GM12878 (cell line): Measurements from ENCODE around the gene NUDCD2. TPM values are rescaled to one million over a fixed set of nuclear protein-coding genes. Genes with fewer than 3 reads are reported as not detected.

Source experiments
- ATAC-seq: fragments of 200-7000 bp; cut with Tn5 transposase; 3 replicates; pipeline ENCODE4 v1.9.1; 2020; ENCODE audit warnings: mild to moderate bottlenecking, moderate library complexity
- BruUV-seq: library from RNA; stranded (reverse); fragments of 400-500 nt; replicated peaks from 2 replicates; lab custom pipeline; 2021; lab: Mats Ljungman, UMichigan
- CTCF ChIA-PET: fragments of 300-600 bp; sonication (Branson Sonifier 250); formaldehyde crosslinking; extraction: SDS; loops from one replicate; lab custom pipeline; 2021; ENCODE audit warnings: inconsistent platforms; lab: Yijun Ruan, JAX
- POLR2A ChIA-PET: fragments of 350-600 bp; formaldehyde crosslinking; extraction: SDS; loops from one replicate; lab custom pipeline; 2021; ENCODE audit warnings: inconsistent platforms; lab: Charles Lee
- RAD21 ChIA-PET: fragments of 300-600 bp; sonication (Branson Sonifier 250); formaldehyde crosslinking; loops from one replicate; lab custom pipeline; 2023; ENCODE audit warnings: antibody characterized with exemption; ENCODE audit not compliant: unreplicated experiment; lab: Charles Lee
- SMC1A ChIA-PET: fragments of 300-600 bp; sonication (Branson Sonifier 250); formaldehyde crosslinking; loops from one replicate; lab custom pipeline; 2023; ENCODE audit not compliant: unreplicated experiment, uncharacterized antibody; lab: Charles Lee
- DNase-seq: peaks from one replicate; pipeline ENCODE4 v3.0.0-alpha.2; 2011; ENCODE audit warnings: low read depth, low spot score
- FAIRE-seq: peaks from 3 replicates; lab custom pipeline; 2011; peaks lifted over from hg19 to GRCh38; lab: Jason Lieb, UNC
- H2AFZ ChIP-seq: 2 replicates; pipeline ENCODE4 v1.6.0; 2011; ENCODE audit warnings: low read depth, low read length, control low read depth; ENCODE audit not compliant: control insufficient read depth
- H3K27ac ChIP-seq: 2 replicates; pipeline ENCODE4 v1.5.1; 2011; ENCODE audit warnings: control low read depth; ENCODE audit not compliant: control insufficient read depth, insufficient read depth
- H3K27me3 ChIP-seq, 2 experiments: replicated peaks in 1 of 2; 2 replicates each; pipeline versions ENCODE4 v1.6.0 to v1.6.1; 2011; ENCODE audit warnings: low read length in 1 of 2; ENCODE audit not compliant: control insufficient read depth in 2 of 2, insufficient read depth in 2 of 2
- H3K36me3 ChIP-seq, 2 experiments: 2 replicates each; pipeline ENCODE4 v1.5.1; 2011; ENCODE audit warnings: low read length in 1 of 2; ENCODE audit not compliant: control insufficient read depth in 2 of 2, insufficient read depth in 2 of 2
- H3K4me1 ChIP-seq: 2 replicates; pipeline ENCODE4 v1.6.1; 2011; ENCODE audit warnings: mild to moderate bottlenecking, low read length, moderate library complexity, mixed read lengths; ENCODE audit not compliant: control insufficient read depth, insufficient read depth
- H3K4me2 ChIP-seq: 2 replicates; pipeline ENCODE4 v1.6.0; 2011; ENCODE audit warnings: control low read depth; ENCODE audit not compliant: control insufficient read depth, insufficient read depth
- H3K4me3 ChIP-seq: fragments of 200-600 bp; sonication (generic); 2 replicates; pipeline ENCODE4 v1.5.1; 2016
- H3K79me2 ChIP-seq: 2 replicates; pipeline ENCODE4 v1.6.0; 2011; ENCODE audit warnings: low read length; ENCODE audit not compliant: control insufficient read depth, insufficient read depth
- H3K9ac ChIP-seq: 2 replicates; pipeline ENCODE4 v1.8.0; 2011; ENCODE audit warnings: low read length, control low read depth, mixed read lengths; ENCODE audit not compliant: control insufficient read depth, insufficient read depth
- H3K9me3 ChIP-seq: replicated peaks from 3 replicates; pipeline ENCODE4 v1.5.1; 2011; ENCODE audit warnings: mild to moderate bottlenecking, low read length; ENCODE audit not compliant: control insufficient read depth, insufficient read depth
- H4K20me1 ChIP-seq: 2 replicates; pipeline ENCODE4 v1.6.0; 2011; ENCODE audit not compliant: control insufficient read depth, insufficient read depth
- CREM ChIP-seq: IDR thresholded peaks from 2 replicates; pipeline ENCODE4 v1.6.1; 2014; ENCODE audit warnings: antibody characterized with exemption, low read depth
- FOXM1 ChIP-seq: IDR thresholded peaks from 2 replicates; pipeline ENCODE4 v1.6.1; 2012; ENCODE audit warnings: low read depth, mild to moderate bottlenecking, inconsistent platforms, low read length, moderate library complexity
- JUND ChIP-seq: IDR thresholded peaks from 2 replicates; pipeline ENCODE4 v1.6.1; 2012; ENCODE audit warnings: low read depth, mild to moderate bottlenecking, low read length, improper control_type of control experiment, moderate library complexity
- MEF2A ChIP-seq: IDR thresholded peaks from 2 replicates; pipeline ENCODE4 v1.6.1; 2011; ENCODE audit warnings: low read depth, mild to moderate bottlenecking, low read length, moderate library complexity; ENCODE audit not compliant: insufficient read depth
- MTA2 ChIP-seq: fragments of 450-650 bp; IDR thresholded peaks from 2 replicates; pipeline ENCODE4 v1.6.1; 2016; ENCODE audit warnings: low read depth, mild to moderate bottlenecking, moderate library complexity
- POLR2A ChIP-seq: IDR thresholded peaks from 2 replicates; pipeline ENCODE4 v1.6.1; 2011; ENCODE audit warnings: low read depth, mild to moderate bottlenecking, low read length
- POLR2AphosphoS5 ChIP-seq: IDR thresholded peaks from 2 replicates; pipeline ENCODE4 v1.6.1; 2011; ENCODE audit warnings: mild to moderate bottlenecking, low read length, inconsistent platforms
- RAD51 ChIP-seq: fragments of 450-650 bp; IDR thresholded peaks from 2 replicates; pipeline ENCODE4 v1.6.1; 2016; ENCODE audit warnings: moderate library complexity, mild to moderate bottlenecking, inconsistent platforms
- STAT1 ChIP-seq: fragments of 450-650 bp; conservative IDR thresholded peaks from 2 replicates; pipeline ENCODE4 v1.6.1; 2014; ENCODE audit warnings: antibody characterized with exemption, mild to moderate bottlenecking
- SUZ12 ChIP-seq: fragments of 200-600 bp; sonication (generic); IDR thresholded peaks from one replicate; pipeline ENCODE4 v1.6.1; 2018; ENCODE audit warnings: antibody characterized with exemption, mild to moderate bottlenecking; ENCODE audit not compliant: unreplicated experiment
- TCF12 ChIP-seq: IDR thresholded peaks from 2 replicates; pipeline ENCODE4 v1.6.1; 2011; ENCODE audit warnings: low read depth, mild to moderate bottlenecking, low read length
- WGBS: methylation state at CpG from one replicate; pipeline ENCODE4 v1.1.6; 2016; ENCODE audit warnings: low lambda C conversion rate; ENCODE audit not compliant: insufficient replicate concordance, insufficient coverage; ENCODE audit errors: missing lambda C conversion rate; 5-methylcytosine and 5-hydroxymethylcytosine counted together
- in situ Hi-C: fragments of 300-500 bp; cut with MboI; formaldehyde crosslinking; loops from 9 replicates; pipeline ENCODE4 v1.14.3; 2018; ENCODE audit warnings: mixed read lengths
- intact Hi-C: fragments of 100-400 bp; cut with micrococcal nuclease; formaldehyde crosslinking; loops from one replicate; pipeline ENCODE4 v1.14.2; 2022; ENCODE audit not compliant: unreplicated experiment
- polyA plus RNA-seq, 11 experiments: library from polyadenylated mRNA; depleted of rRNA in 4 of 11; unstranded in 6 of 11; stranded (reverse) in 5 of 11; fragments of >200 nt; fragmentation: Nextera tagmentation in 4 of 11; fragmentation: Illumina TruSeq in 1 of 11; extraction: Ambion mirVana in 4 of 11; extraction: Trizol in 1 of 11; gene quantifications; 1 replicate in 1 of 11; 2 replicates in 10 of 11; pipeline versions ENCODE4 v1.2.1 to v1.2.3, GENCODE V29; 2011 to 2016; ENCODE audit warnings: inconsistent platforms in 2 of 11, missing spikeins in 2 of 11, low read depth in 1 of 11
- total RNA-seq, 4 experiments: library from RNA; depleted of rRNA in 3 of 4; stranded (reverse); fragments of >200 nt in 3 of 4; fragmentation: Illumina TruSeq in 1 of 4; extraction: Trizol in 1 of 4; gene quantifications; 2 replicates each; pipeline versions ENCODE4 v1.2.1 to v1.2.3, GENCODE V29; 2013 to 2021
- TF ChIP-seq, protein P1 (sequence below): fragments of 450-650 bp; IDR thresholded peaks from 2 replicates; pipeline ENCODE4 v1.6.1; 2017; ENCODE audit warnings: mild to moderate bottlenecking, low read depth, inconsistent platforms; ENCODE audit not compliant: poor library complexity, severe bottlenecking
- TF ChIP-seq, protein P2 (sequence below), 3 experiments: IDR thresholded peaks in 2 of 3; conservative IDR thresholded peaks in 1 of 3; 2 replicates each; pipeline ENCODE4 v1.5.1; 2011; ENCODE audit warnings: low read depth in 3 of 3, low read length in 3 of 3, mild to moderate bottlenecking in 3 of 3, control low read depth in 2 of 3, moderate library complexity in 2 of 3, inconsistent platforms in 1 of 3, mixed read lengths in 1 of 3; ENCODE audit not compliant: control insufficient read depth in 2 of 3, insufficient read depth in 1 of 3; ENCODE audit errors: extremely low read depth in 1 of 3
- TF ChIP-seq, protein P3 (sequence below): IDR thresholded peaks from 2 replicates; pipeline ENCODE4 v1.6.1; 2011; ENCODE audit warnings: low read depth, mild to moderate bottlenecking, low read length, moderate library complexity, borderline replicate concordance; ENCODE audit errors: extremely low read depth
- TF ChIP-seq, protein P4 (sequence below): fragments of 450-650 bp; IDR thresholded peaks from 2 replicates; pipeline ENCODE4 v1.6.1; 2014; ENCODE audit warnings: mild to moderate bottlenecking

The NUDCD2 gene
- total and polyA plus RNA-seq, 10 of the 15 experiments (the other 5 are each of a cell fraction or from before 2014, with no cell fraction given): 9.1 to 133 (median 24.6) TPM

DNA sequence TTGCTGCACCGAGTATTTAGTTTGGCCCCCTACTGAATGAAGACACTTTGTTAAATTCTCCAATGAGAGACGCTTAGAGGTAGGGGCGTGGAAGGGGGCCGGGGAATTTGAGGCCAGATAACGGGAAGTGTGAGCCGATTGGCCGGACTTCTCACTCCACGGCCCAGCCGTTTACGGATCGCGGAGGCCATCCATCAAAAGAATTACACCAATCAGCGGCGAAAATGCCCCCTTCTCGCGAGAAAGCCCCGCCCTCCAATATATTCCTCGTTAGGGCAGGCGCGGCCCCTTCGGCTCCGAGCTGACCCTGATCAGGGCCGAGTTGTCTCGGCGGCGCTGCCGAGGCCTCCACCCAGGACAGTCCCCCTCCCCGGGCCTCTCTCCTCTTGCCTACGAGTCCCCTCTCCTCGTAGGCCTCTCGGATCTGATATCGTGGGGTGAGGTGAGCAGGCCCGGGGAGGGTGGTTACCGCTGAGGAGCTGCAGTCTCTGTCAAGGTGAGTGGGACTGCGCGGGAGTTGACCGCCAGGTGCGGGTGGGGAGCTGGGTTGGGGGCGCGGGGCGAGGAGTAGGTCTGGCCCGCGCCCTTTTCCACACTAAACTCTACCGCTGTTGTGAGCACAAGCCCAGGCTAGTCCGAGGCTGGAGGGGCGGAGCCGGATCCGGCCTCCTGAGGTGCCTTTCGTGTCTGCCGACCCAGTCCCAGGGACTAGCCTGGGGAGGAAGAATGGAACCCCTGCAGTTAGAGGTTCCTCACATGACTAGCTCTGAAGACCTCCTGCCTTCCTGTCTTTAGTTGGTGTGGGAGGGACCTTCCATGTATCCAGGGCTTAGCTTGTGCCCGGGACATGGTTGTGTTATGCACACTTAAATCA lies 22.4 kb downstream of the NUDCD2 start, which contains the start of gene CCNG1:
Gene CCNG1, plus strand, starts transcription at position 287 of the 874 bp plus-strand sequence. CDS start 1,662 bp downstream, outside the sequence.
- H3K79me2 ChIP-seq: peaks cover 36% of the 10 kb centered on the region
- H4K20me1 ChIP-seq: no peaks in the 10 kb centered on the region
- intact Hi-C loops (loop anchor here (1.0 kb wide), 2 partner anchors 23 to 68 kb away; partner anchors contain the start of genes HMMR, MAT2B and NUDCD2), in situ Hi-C loops (loop anchor here (5.0 kb wide), 1 partner anchor 345 kb away; no protein-coding TSS in a partner anchor)
- POLR2A ChIA-PET: interaction anchor here (0.5 to 7.3 kb wide), 9 partner anchors 11 to 1897 kb away, joined by 3 to 181 read pairs (median 4); partner anchors contain the start of genes HMMR, MAT2B and NUDCD2
- no peaks in the 10 kb centered on the region for H3K9me3 ChIP-seq
- SMC1A ChIA-PET: interaction anchor here (0.8 to 7.0 kb wide), 6 partner anchors 13 to 344 kb away, joined by 3 to 142 read pairs (median 4); partner anchors contain the start of genes HMMR and NUDCD2
- FAIRE-seq (peak; percentile 91), DNase-seq (peak; percentile 88), ATAC-seq (peak; percentile 95)
- CTCF ChIA-PET: interaction anchor here (0.6 to 7.6 kb wide), 3 partner anchors 17 to 1518 kb away, joined by 3 to 74 read pairs (median 5); partner anchors contain the start of genes HMMR and NUDCD2
- peak within 1 kb of the TSS; percentile 87 for H2AFZ ChIP-seq
- peak within 1 kb of the TSS; percentile 89 for H3K9ac ChIP-seq
- H3K27me3 ChIP-seq: no peaks in the 10 kb centered on the region
- peak within 1 kb of the TSS; percentile 93 for H3K4me3 ChIP-seq
- RAD21 ChIA-PET: interaction anchor here (1.2 to 6.4 kb wide), 4 partner anchors 23 to 68 kb away, joined by 3 to 78 read pairs (median 7); partner anchors contain the start of genes HMMR, MAT2B and NUDCD2
- under 1% methylated on average over 45 of the region's 51 CpGs for WGBS
- no peaks in the 10 kb centered on the region; the same call in 1 of the 2 replicates for H3K4me1 ChIP-seq
- H3K27ac ChIP-seq: peak within 1 kb of the TSS; percentile 86
- no TSS peak for BruUV-seq
- H3K36me3 ChIP-seq: peaks cover 0 to 8% of the 10 kb centered on the region in 2 experiments; a peak in 1 of 4 replicates
- peak within 1 kb of the TSS; percentile 85 for H3K4me2 ChIP-seq
- TF ChIP-seq SUZ12 (no peak), POLR2A (peak; percentile 100), STAT1 (no peak), MTA2 (0 out of 2 replicates have a peak, but pooled peaks have one; percentile 13), RAD51 (no peak), CREM (peak; percentile 17; the same call in 1 of the 2 replicates), TCF12 (peak; percentile 56; the same call in 1 of the 2 replicates), JUND (no peak), POLR2AphosphoS5 (peak; percentile 99), MEF2A (no peak), FOXM1 (0 out of 2 replicates have a peak, but pooled peaks have one; percentile 4)
- TF ChIP-seq, protein P1, sequence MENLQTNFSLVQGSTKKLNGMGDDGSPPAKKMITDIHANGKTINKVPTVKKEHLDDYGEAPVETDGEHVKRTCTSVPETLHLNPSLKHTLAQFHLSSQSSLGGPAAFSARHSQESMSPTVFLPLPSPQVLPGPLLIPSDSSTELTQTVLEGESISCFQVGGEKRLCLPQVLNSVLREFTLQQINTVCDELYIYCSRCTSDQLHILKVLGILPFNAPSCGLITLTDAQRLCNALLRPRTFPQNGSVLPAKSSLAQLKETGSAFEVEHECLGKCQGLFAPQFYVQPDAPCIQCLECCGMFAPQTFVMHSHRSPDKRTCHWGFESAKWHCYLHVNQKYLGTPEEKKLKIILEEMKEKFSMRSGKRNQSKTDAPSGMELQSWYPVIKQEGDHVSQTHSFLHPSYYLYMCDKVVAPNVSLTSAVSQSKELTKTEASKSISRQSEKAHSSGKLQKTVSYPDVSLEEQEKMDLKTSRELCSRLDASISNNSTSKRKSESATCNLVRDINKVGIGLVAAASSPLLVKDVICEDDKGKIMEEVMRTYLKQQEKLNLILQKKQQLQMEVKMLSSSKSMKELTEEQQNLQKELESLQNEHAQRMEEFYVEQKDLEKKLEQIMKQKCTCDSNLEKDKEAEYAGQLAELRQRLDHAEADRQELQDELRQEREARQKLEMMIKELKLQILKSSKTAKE: no peak
- TF ChIP-seq, protein P2, sequence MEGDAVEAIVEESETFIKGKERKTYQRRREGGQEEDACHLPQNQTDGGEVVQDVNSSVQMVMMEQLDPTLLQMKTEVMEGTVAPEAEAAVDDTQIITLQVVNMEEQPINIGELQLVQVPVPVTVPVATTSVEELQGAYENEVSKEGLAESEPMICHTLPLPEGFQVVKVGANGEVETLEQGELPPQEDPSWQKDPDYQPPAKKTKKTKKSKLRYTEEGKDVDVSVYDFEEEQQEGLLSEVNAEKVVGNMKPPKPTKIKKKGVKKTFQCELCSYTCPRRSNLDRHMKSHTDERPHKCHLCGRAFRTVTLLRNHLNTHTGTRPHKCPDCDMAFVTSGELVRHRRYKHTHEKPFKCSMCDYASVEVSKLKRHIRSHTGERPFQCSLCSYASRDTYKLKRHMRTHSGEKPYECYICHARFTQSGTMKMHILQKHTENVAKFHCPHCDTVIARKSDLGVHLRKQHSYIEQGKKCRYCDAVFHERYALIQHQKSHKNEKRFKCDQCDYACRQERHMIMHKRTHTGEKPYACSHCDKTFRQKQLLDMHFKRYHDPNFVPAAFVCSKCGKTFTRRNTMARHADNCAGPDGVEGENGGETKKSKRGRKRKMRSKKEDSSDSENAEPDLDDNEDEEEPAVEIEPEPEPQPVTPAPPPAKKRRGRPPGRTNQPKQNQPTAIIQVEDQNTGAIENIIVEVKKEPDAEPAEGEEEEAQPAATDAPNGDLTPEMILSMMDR (IDR thresholded peaks at IDR 0.05 in 2 of 3, conservative IDR thresholded peaks at IDR 0.05 in 1 of 3; ENCODE audit: control insufficient read depth in 2 of 3, extremely low read depth in 1 of 3, insufficient read depth in 1 of 3, low read depth in 3 of 3, low read length in 3 of 3): no peak
- TF ChIP-seq, protein P3, sequence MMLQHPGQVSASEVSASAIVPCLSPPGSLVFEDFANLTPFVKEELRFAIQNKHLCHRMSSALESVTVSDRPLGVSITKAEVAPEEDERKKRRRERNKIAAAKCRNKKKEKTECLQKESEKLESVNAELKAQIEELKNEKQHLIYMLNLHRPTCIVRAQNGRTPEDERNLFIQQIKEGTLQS: no peak
- TF ChIP-seq, protein P4, sequence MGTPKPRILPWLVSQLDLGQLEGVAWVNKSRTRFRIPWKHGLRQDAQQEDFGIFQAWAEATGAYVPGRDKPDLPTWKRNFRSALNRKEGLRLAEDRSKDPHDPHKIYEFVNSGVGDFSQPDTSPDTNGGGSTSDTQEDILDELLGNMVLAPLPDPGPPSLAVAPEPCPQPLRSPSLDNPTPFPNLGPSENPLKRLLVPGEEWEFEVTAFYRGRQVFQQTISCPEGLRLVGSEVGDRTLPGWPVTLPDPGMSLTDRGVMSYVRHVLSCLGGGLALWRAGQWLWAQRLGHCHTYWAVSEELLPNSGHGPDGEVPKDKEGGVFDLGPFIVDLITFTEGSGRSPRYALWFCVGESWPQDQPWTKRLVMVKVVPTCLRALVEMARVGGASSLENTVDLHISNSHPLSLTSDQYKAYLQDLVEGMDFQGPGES: peak; percentile 90
